Astrocyte (in vitro differentiated cells and primary cell): ENCODE data around the gene PTGR3. TPM values are rescaled to one million over a fixed set of nuclear protein-coding genes. Genes with fewer than 3 reads are reported as not detected.

ENCODE experiments used
- DNase-seq: peaks from one replicate; pipeline ENCODE4 v3.0.0-alpha.2; 2010; ENCODE audit warnings: low read depth
- FAIRE-seq: peaks from 2 replicates; lab custom pipeline; 2011; peaks lifted over from hg19 to GRCh38; lab: Jason Lieb, UNC
- H2AFZ ChIP-seq: 2 replicates; pipeline ENCODE4 v1.6.0; 2012; ENCODE audit warnings: low read depth, low read length, inconsistent platforms
- H3K27ac ChIP-seq: 2 replicates; pipeline ENCODE4 v1.5.1; 2011; ENCODE audit warnings: low read depth, low read length, inconsistent platforms
- H3K27me3 ChIP-seq: 2 replicates; pipeline ENCODE4 v1.6.0; 2011; ENCODE audit warnings: low read length, inconsistent platforms; ENCODE audit not compliant: insufficient read depth
- H3K36me3 ChIP-seq: 2 replicates; pipeline ENCODE4 v1.5.1; 2011; ENCODE audit warnings: low read length, inconsistent platforms; ENCODE audit not compliant: insufficient read depth
- H3K4me1 ChIP-seq: 2 replicates; pipeline ENCODE4 v1.5.1; 2011; ENCODE audit warnings: low read length, inconsistent platforms; ENCODE audit not compliant: insufficient read depth
- H3K4me2 ChIP-seq: 2 replicates; pipeline ENCODE4 v1.6.0; 2012; ENCODE audit warnings: low read length, inconsistent platforms
- H3K4me3 ChIP-seq: 2 replicates; pipeline ENCODE4 v1.5.1; 2011; ENCODE audit warnings: low read depth, mild to moderate bottlenecking, low read length, inconsistent platforms; ENCODE audit not compliant: insufficient read depth
- H3K79me2 ChIP-seq: 2 replicates; pipeline ENCODE4 v1.6.0; 2012; ENCODE audit warnings: mild to moderate bottlenecking, low read length, inconsistent platforms; ENCODE audit not compliant: insufficient read depth
- H3K9ac ChIP-seq: 2 replicates; pipeline ENCODE4 v1.6.0; 2012; ENCODE audit warnings: mild to moderate bottlenecking, low read length, inconsistent platforms
- H3K9me3 ChIP-seq: 2 replicates; pipeline ENCODE4 v1.5.1; 2012; ENCODE audit warnings: low read depth, mild to moderate bottlenecking, low read length, inconsistent platforms; ENCODE audit not compliant: insufficient read depth
- H4K20me1 ChIP-seq: 2 replicates; pipeline ENCODE4 v1.6.0; 2012; ENCODE audit warnings: low read length, inconsistent platforms; ENCODE audit not compliant: insufficient read depth
- H3K27ac Mint-ChIP-seq: one replicate; pipeline ENCODE4 v1.8.0; 2021; ENCODE audit warnings: mild to moderate bottlenecking, mixed read lengths; ENCODE audit not compliant: unreplicated experiment
- H3K27me3 Mint-ChIP-seq: one replicate; pipeline ENCODE4 v1.8.0; 2021; ENCODE audit warnings: low read depth, mixed read lengths; ENCODE audit not compliant: unreplicated experiment
- H3K36me3 Mint-ChIP-seq: one replicate; pipeline ENCODE4 v1.8.0; 2021; ENCODE audit warnings: low read depth, mixed read lengths; ENCODE audit not compliant: unreplicated experiment
- H3K4me1 Mint-ChIP-seq: one replicate; pipeline ENCODE4 v1.8.0; 2021; ENCODE audit warnings: low read depth, mixed read lengths; ENCODE audit not compliant: unreplicated experiment
- H3K4me3 Mint-ChIP-seq: one replicate; pipeline ENCODE4 v1.8.0; 2021; ENCODE audit warnings: mild to moderate bottlenecking, moderate library complexity, mixed read lengths; ENCODE audit not compliant: unreplicated experiment
- H3K9me3 Mint-ChIP-seq: one replicate; pipeline ENCODE4 v1.8.0; 2021; ENCODE audit warnings: mild to moderate bottlenecking, mixed read lengths; ENCODE audit not compliant: unreplicated experiment
- CTCF ChIP-seq: IDR thresholded peaks from 2 replicates; pipeline ENCODE4 v1.5.1; 2011; ENCODE audit warnings: low read depth, mild to moderate bottlenecking, inconsistent platforms, low read length, moderate library complexity; ENCODE audit not compliant: insufficient read depth
- EZH2 ChIP-seq: IDR thresholded peaks from 2 replicates; pipeline ENCODE4 v1.6.1; 2012; ENCODE audit warnings: mild to moderate bottlenecking, low read length, inconsistent platforms; ENCODE audit not compliant: insufficient read depth
- total RNA-seq: library from RNA; stranded (reverse); gene quantifications from 2 replicates; pipeline ENCODE4 v1.2.1, GENCODE V29; 2021

Gene PTGR3
- total RNA-seq, 1 donor from 2014 or later: 8.4 TPM

GRCh38 chr18:75215663-75216062 lies 6.7 kb upstream of the PTGR3 start:
- Mint-ChIP-seq H3K27me3 (peaks cover 8% of the 10 kb centered on the region), H3K4me1 (no peaks in the 10 kb centered on the region), H3K9me3 (no peaks in the 10 kb centered on the region), H3K27ac (no peak overlapping the region), H3K36me3 (no peaks in the 10 kb centered on the region), H3K4me3 (no peak overlapping the region)
- peaks cover 8% of the 10 kb centered on the region for H3K4me1 ChIP-seq
- H3K36me3 ChIP-seq: no peaks in the 10 kb centered on the region
- no peaks in the 10 kb centered on the region for H4K20me1 ChIP-seq
- H3K9me3 ChIP-seq: no peaks in the 10 kb centered on the region
- no peak for TF ChIP-seq CTCF
- TF ChIP-seq EZH2: no peak
- no peaks in the 10 kb centered on the region for H3K27me3 ChIP-seq
- peaks cover 42% of the 10 kb centered on the region for H3K79me2 ChIP-seq
- H2AFZ ChIP-seq: no peak overlapping the region
- DNase-seq (no peak), FAIRE-seq (no peak)
- H3K4me3 ChIP-seq: no peak overlapping the region
- no peak overlapping the region for H3K4me2 ChIP-seq
- H3K27ac ChIP-seq: no peak overlapping the region
- no peak overlapping the region for H3K9ac ChIP-seq

GRCh38 chr18:75214766-75215510 lies 6.0 kb upstream of the PTGR3 start:
- no peak overlapping the region for H3K4me3 Mint-ChIP-seq
- TF ChIP-seq CTCF: no peak
- TF ChIP-seq EZH2: no peak
- Histone ChIP-seq H3K9me3 (no peaks in the 10 kb centered on the region), H3K36me3 (no peaks in the 10 kb centered on the region), H4K20me1 (no peaks in the 10 kb centered on the region), H3K4me2 (no peak overlapping the region), H3K9ac (no peak overlapping the region), H3K27me3 (no peaks in the 10 kb centered on the region), H3K27ac (no peak overlapping the region), H3K4me3 (no peak overlapping the region), H3K4me1 (peaks cover 13% of the 10 kb centered on the region), H2AFZ (no peak overlapping the region), H3K79me2 (peaks cover 42% of the 10 kb centered on the region)
- H3K36me3 Mint-ChIP-seq: no peaks in the 10 kb centered on the region
- peaks cover 8% of the 10 kb centered on the region for H3K27me3 Mint-ChIP-seq
- H3K4me1 Mint-ChIP-seq: peaks cover 5% of the 10 kb centered on the region
- no peaks in the 10 kb centered on the region for H3K9me3 Mint-ChIP-seq
- no peak for DNase-seq
- no peak overlapping the region for H3K27ac Mint-ChIP-seq
- no peak for FAIRE-seq

- Histone ChIP-seq H3K9me3 (no peaks in the 10 kb centered on the region), H2AFZ (no peak overlapping the region), H4K20me1 (no peaks in the 10 kb centered on the region), H3K27ac (no peak overlapping the region), H3K27me3 (no peaks in the 10 kb centered on the region), H3K36me3 (no peaks in the 10 kb centered on the region), H3K4me1 (peaks cover 13% of the 10 kb centered on the region), H3K79me2 (peaks cover 38% of the 10 kb centered on the region), H3K9ac (no peak overlapping the region), H3K4me3 (no peak overlapping the region), H3K4me2 (peak overlapping the region; percentile 42)
- no peak overlapping the region for H3K4me3 Mint-ChIP-seq
- no peak overlapping the region for H3K27ac Mint-ChIP-seq
- no peak for DNase-seq
- no peaks in the 10 kb centered on the region for H3K9me3 Mint-ChIP-seq
- TF ChIP-seq EZH2: no peak
- TF ChIP-seq CTCF: no peak
- FAIRE-seq: no peak
- H3K27me3 Mint-ChIP-seq: peaks cover 8% of the 10 kb centered on the region
- H3K36me3 Mint-ChIP-seq: no peaks in the 10 kb centered on the region
- peaks cover 8% of the 10 kb centered on the region for H3K4me1 Mint-ChIP-seq
Observed at GRCh38 chr18:75214332-75214690, 5.4 kb upstream of the PTGR3 start.
